Measurements from ENCODE around the gene OMA1. TPM values are rescaled to one million over a fixed set of nuclear protein-coding genes. Genes with fewer than 3 reads are reported as not detected.

The OMA1 gene
- total RNA-seq, 4 donors from 2014 or later, result 17.1 to 32.2 (median 29.0) TPM

DNA sequence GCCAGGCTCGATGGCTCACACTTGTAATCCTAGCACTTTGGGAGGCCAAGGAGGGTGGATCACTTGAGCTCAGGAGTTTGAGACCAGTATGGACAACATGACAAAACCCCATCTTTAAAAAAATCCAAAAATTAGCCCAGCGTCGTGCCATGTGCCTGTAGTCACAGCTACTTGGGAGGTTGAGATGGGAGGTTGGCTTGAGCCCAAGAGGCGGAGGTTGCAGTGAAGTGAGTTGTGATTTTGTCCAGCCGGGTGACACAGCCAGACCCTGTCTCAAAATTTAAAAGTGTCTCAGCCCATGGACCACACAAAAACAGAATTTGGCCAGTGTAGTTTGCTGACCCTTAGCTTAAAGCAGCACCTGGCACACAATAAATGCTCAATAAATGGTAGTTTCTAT is 41.9 kb upstream of the OMA1 start:
- TF ChIP-seq EP300 (IDR thresholded peaks at IDR 0.05) (no peak), POLR2A (IDR thresholded peaks at IDR 0.05) (no peak)
- peaks cover 0 to 43% (median 21%) of the 10 kb centered on the region in 4 donors for H3K4me1 ChIP-seq
- H3K27me3 ChIP-seq, result no peaks in the 10 kb centered on the region
- no peaks in the 10 kb centered on the region for H3K9me3 ChIP-seq
- H3K36me3 ChIP-seq, result no peaks in the 10 kb centered on the region
- WGBS, 2 donors, result 76 to 85% methylated on average over 5 of the region's 5 CpGs
- no peak overlapping the region for H3K4me3 ChIP-seq
- H3K27ac ChIP-seq, result no peak overlapping the region
- DNase-seq (ENCODE audit: low spot score in 2 of 2), result no peak

- DNase-seq (ENCODE audit: low spot score in 2 of 2), result no peak
- WGBS, 2 donors, result 87 to 94% methylated on average over 2 of the region's 2 CpGs
- Histone ChIP-seq H3K27me3 (no peaks in the 10 kb centered on the region), H3K4me1 (peaks cover 0 to 38% (median 20%) of the 10 kb centered on the region in 4 donors), H3K27ac (no peak overlapping the region), H3K9me3 (no peaks in the 10 kb centered on the region), H3K36me3 (no peaks in the 10 kb centered on the region), H3K4me3 (no peak overlapping the region)
- TF ChIP-seq, protein P1, sequence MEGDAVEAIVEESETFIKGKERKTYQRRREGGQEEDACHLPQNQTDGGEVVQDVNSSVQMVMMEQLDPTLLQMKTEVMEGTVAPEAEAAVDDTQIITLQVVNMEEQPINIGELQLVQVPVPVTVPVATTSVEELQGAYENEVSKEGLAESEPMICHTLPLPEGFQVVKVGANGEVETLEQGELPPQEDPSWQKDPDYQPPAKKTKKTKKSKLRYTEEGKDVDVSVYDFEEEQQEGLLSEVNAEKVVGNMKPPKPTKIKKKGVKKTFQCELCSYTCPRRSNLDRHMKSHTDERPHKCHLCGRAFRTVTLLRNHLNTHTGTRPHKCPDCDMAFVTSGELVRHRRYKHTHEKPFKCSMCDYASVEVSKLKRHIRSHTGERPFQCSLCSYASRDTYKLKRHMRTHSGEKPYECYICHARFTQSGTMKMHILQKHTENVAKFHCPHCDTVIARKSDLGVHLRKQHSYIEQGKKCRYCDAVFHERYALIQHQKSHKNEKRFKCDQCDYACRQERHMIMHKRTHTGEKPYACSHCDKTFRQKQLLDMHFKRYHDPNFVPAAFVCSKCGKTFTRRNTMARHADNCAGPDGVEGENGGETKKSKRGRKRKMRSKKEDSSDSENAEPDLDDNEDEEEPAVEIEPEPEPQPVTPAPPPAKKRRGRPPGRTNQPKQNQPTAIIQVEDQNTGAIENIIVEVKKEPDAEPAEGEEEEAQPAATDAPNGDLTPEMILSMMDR (IDR thresholded peaks at IDR 0.05), result no peak
- TF ChIP-seq EP300 (IDR thresholded peaks at IDR 0.05) (no peak), POLR2A (IDR thresholded peaks at IDR 0.05) (no peak)
Measured at GRCh38 chr1:58587667-58588066, 41.1 kb upstream of the OMA1 start.

DNA sequence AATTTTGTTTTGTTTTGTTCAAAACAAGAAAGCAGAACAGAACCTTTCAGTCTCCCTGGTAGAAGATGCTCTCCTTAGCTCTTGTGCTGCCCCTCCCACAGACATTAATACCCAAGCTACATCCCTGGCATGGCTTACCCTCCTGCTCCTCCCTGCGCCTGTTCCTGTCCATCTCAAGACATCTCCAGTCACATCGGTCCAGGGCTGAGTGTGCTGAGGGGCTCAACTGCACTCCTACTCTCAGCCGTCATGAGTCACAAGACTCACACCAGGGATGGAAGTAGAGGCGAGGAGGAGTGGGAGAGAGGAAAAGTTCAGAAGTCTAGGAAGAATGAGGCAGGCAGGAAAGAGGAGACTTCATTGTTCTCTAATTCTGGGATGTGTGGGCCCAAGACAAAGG is 39.7 kb upstream of the OMA1 start:
- no peak for DNase-seq (ENCODE audit: low spot score in 2 of 2)
- Histone ChIP-seq H3K4me1 (peaks cover 0 to 29% (median 15%) of the 10 kb centered on the region in 4 donors), H3K27ac (peak overlapping the region in 2 of 4 donors; percentile 86), H3K9me3 (no peaks in the 10 kb centered on the region), H3K4me3 (no peak overlapping the region), H3K36me3 (no peaks in the 10 kb centered on the region), H3K27me3 (no peaks in the 10 kb centered on the region)
- WGBS, 2 donors, result 61% methylated on average over 4 of the region's 4 CpGs
- TF ChIP-seq POLR2A (IDR thresholded peaks at IDR 0.05) (peak in 1 of 2 donors; percentile 16), EP300 (IDR thresholded peaks at IDR 0.05) (peak in 1 of 2 donors; percentile 75)
- TF ChIP-seq, protein P1 (IDR thresholded peaks at IDR 0.05), result no peak

GRCh38 chr1:58585581-58586151 is 39.1 kb upstream of the OMA1 start:
- Histone ChIP-seq H3K9me3 (no peaks in the 10 kb centered on the region), H3K4me1 (peaks cover 0 to 29% (median 15%) of the 10 kb centered on the region in 4 donors), H3K4me3 (no peak overlapping the region), H3K27ac (peak overlapping the region in 3 of 4 donors; percentile 1 to 86 (median 86)), H3K27me3 (no peaks in the 10 kb centered on the region), H3K36me3 (no peaks in the 10 kb centered on the region)
- WGBS, 2 donors, result 73% methylated on average over 3 of the region's 3 CpGs
- TF ChIP-seq, protein P1 (IDR thresholded peaks at IDR 0.05), result no peak
- TF ChIP-seq POLR2A (IDR thresholded peaks at IDR 0.05) (no peak), EP300 (IDR thresholded peaks at IDR 0.05) (no peak)
- no peak for DNase-seq (ENCODE audit: low spot score in 2 of 2)

GRCh38 chr1:58585166-58585565 is 38.6 kb upstream of the OMA1 start:
- Histone ChIP-seq H3K27ac (peak overlapping the region; percentile 1 to 86 (median 50)), H3K27me3 (no peaks in the 10 kb centered on the region), H3K36me3 (no peaks in the 10 kb centered on the region), H3K9me3 (no peaks in the 10 kb centered on the region), H3K4me1 (peaks cover 0 to 29% (median 15%) of the 10 kb centered on the region in 4 donors), H3K4me3 (no peak overlapping the region)
- WGBS, 2 donors, result 73 to 79% methylated on average over 2 of the region's 2 CpGs
- DNase-seq (ENCODE audit: low spot score in 2 of 2), result no peak
- TF ChIP-seq EP300 (IDR thresholded peaks at IDR 0.05) (no peak), POLR2A (IDR thresholded peaks at IDR 0.05) (no peak)
- TF ChIP-seq, protein P1 (IDR thresholded peaks at IDR 0.05), result no peak
